Tibial nerve (tissue), 3 donors: ENCODE data around the gene MED22.

Source experiments
- POLR2A ChIP-seq, 2 donors: fragments of 450-650 bp; IDR thresholded peaks; one replicate each; pipeline ENCODE4 v1.6.1; 2017; ENCODE audit warnings: antibody characterized with exemption in 2 of 2, mild to moderate bottlenecking in 2 of 2, moderate library complexity in 2 of 2
- TF ChIP-seq, protein P1 (sequence below), 5 experiments: fragments of 200-600 bp in 3 of 5; fragments of 450-650 bp in 2 of 5; sonication (generic) in 3 of 5; IDR thresholded peaks; one replicate each; pipeline ENCODE4 v1.5.1; 2016 to 2019; ENCODE audit warnings: antibody characterized with exemption in 5 of 5, mild to moderate bottlenecking in 3 of 5, moderate library complexity in 2 of 5

DNA sequence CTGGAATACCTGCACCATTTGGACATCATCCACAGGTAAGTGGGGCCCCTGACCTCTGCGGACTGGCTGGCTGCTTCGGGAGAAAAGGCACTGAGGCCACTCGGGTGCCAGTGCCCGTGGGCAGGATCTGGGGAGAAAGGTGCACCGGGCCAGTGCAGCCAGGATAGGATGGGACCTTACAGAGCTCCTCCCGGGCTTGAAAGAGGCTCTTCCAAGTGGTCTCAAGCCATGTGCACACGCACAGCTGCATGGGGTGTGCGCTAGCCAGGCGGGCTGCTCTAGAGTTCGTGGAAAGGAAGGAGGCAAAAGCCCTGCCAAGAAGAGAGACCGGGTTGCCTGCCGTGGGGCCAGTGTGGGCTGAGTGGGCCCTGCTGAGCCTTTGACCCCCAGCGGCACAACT is 41.6 kb upstream of the MED22 start:
- TF ChIP-seq, protein P1, sequence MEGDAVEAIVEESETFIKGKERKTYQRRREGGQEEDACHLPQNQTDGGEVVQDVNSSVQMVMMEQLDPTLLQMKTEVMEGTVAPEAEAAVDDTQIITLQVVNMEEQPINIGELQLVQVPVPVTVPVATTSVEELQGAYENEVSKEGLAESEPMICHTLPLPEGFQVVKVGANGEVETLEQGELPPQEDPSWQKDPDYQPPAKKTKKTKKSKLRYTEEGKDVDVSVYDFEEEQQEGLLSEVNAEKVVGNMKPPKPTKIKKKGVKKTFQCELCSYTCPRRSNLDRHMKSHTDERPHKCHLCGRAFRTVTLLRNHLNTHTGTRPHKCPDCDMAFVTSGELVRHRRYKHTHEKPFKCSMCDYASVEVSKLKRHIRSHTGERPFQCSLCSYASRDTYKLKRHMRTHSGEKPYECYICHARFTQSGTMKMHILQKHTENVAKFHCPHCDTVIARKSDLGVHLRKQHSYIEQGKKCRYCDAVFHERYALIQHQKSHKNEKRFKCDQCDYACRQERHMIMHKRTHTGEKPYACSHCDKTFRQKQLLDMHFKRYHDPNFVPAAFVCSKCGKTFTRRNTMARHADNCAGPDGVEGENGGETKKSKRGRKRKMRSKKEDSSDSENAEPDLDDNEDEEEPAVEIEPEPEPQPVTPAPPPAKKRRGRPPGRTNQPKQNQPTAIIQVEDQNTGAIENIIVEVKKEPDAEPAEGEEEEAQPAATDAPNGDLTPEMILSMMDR (IDR thresholded peaks at IDR 0.05) = no peak
- TF ChIP-seq POLR2A (IDR thresholded peaks at IDR 0.05) = no peak
